Astrocyte of the spinal cord (primary cell): ENCODE measurements around the gene LHFPL6.

ENCODE experiments used
- DNase-seq: peaks from one replicate; pipeline ENCODE4 v3.0.0; 2011; ENCODE audit warnings: low read depth, low spot score
- H3K4me3 ChIP-seq: 2 replicates; pipeline ENCODE4 v1.5.1; 2011; ENCODE audit warnings: low read depth, mild to moderate bottlenecking, low read length, moderate library complexity
- in situ Hi-C: cut with HindIII; loops from 2 replicates; pipeline ENCODE4 v1.10.0; 2017; ENCODE audit warnings: low sequenced_read_pairs
- TF ChIP-seq, protein P1 (sequence below): IDR thresholded peaks from 2 replicates; pipeline ENCODE4 v1.5.1; 2012; ENCODE audit warnings: low read depth, mild to moderate bottlenecking, low read length, inconsistent platforms

LHFPL6 gene

GRCh38 chr13:39565036-39565949, 37.7 kb downstream of the LHFPL6 start:
- in situ Hi-C loops, result no loop called here
- TF ChIP-seq, protein P1, sequence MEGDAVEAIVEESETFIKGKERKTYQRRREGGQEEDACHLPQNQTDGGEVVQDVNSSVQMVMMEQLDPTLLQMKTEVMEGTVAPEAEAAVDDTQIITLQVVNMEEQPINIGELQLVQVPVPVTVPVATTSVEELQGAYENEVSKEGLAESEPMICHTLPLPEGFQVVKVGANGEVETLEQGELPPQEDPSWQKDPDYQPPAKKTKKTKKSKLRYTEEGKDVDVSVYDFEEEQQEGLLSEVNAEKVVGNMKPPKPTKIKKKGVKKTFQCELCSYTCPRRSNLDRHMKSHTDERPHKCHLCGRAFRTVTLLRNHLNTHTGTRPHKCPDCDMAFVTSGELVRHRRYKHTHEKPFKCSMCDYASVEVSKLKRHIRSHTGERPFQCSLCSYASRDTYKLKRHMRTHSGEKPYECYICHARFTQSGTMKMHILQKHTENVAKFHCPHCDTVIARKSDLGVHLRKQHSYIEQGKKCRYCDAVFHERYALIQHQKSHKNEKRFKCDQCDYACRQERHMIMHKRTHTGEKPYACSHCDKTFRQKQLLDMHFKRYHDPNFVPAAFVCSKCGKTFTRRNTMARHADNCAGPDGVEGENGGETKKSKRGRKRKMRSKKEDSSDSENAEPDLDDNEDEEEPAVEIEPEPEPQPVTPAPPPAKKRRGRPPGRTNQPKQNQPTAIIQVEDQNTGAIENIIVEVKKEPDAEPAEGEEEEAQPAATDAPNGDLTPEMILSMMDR, result no peak
- peak; percentile 88 for DNase-seq
- H3K4me3 ChIP-seq, result peak overlapping the region; percentile 3

DNA sequence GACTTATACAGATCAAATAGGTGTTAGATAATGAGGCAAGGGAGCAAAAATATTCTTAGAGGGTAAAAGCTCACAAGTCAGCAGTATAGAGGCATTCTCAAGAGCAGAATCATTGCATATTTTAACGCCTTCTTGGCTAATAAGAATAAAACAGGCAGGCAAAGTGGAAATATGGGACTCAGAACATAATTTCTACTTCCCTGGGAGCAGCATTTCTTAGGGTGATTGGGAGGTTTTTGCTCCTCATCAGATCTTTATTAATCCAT, 39.6 kb downstream of the LHFPL6 start:
- in situ Hi-C loops, result no loop called here
- TF ChIP-seq, protein P1, result no peak
- DNase-seq, result no peak
- no peak overlapping the region for H3K4me3 ChIP-seq

DNA sequence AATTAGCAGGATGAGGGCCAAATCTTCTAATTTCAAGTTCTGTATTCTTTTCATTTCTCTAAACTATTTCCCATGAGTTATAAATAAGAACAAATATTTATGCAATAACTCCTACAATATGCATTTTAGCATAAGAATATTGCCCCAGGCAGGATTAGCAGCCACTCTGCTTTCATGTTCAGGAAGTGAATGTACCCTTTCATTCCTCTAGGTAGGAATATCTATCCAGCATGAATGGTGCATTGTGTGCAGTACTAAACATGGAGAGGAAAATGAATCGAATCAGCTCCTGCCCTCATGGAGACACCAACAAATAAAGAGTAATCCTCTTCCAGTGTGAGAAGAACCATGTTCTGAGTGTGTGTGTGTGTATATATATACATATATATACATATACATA, 41.0 kb downstream of the LHFPL6 start:
- in situ Hi-C loops, result no loop called here
- TF ChIP-seq, protein P1, result no peak
- no peak for DNase-seq
- no peak overlapping the region for H3K4me3 ChIP-seq

DNA sequence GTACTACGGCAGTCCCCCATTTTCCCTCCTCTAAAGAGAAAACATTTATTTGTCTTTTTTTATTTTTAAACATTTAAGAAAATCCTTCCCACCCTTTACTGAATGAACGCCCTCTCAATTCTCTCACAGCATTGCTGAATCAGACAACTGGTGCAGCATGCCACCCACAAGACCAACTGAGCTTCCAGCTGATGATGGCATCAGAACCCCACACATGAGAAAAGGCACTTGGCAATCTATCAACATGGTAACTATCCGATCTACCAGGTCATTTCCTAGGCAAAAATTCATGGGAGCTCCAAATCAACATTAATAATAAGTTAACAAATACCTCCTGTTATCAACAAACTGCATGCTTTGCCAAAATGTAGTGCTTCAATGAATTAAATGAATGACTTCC, 43.1 kb downstream of the LHFPL6 start:
- TF ChIP-seq, protein P1, result no peak
- in situ Hi-C loops, result no loop called here
- DNase-seq, result no peak
- H3K4me3 ChIP-seq, result no peak overlapping the region

DNA sequence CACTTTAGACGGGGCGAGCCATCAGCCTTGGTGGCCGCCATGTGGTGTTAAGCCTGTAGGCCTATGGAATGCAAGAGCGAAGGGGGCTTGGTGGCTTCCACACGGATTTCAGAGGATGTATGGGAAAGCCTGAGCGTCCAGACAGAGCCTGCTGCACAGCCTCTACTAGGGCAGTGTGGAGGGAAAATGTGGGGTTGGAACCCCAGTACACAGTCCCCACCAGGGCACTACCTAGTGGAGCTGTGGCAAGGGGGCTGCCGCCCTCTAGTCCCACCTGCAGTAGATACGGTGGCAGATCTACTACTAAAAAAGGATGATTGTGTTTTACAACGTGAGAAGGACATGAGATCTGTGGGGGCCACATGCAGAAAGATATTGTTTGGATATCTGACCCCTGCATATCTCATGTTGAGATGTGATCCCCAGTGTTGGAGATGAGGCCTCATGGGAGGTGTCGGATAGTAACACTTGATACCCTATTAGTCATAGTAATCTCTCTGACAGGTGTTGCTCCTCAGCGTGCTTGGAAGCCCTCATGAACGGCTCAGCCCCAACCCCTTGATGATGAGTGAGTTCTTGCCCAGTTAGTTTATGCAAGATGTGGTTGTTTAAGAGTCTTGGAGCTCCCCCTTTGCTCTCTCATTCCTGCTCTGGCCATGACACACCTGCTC, 45.6 kb downstream of the LHFPL6 start:
- TF ChIP-seq, protein P1, result no peak
- in situ Hi-C loops, result no loop called here
- no peak overlapping the region for H3K4me3 ChIP-seq
- DNase-seq, result no peak

DNA sequence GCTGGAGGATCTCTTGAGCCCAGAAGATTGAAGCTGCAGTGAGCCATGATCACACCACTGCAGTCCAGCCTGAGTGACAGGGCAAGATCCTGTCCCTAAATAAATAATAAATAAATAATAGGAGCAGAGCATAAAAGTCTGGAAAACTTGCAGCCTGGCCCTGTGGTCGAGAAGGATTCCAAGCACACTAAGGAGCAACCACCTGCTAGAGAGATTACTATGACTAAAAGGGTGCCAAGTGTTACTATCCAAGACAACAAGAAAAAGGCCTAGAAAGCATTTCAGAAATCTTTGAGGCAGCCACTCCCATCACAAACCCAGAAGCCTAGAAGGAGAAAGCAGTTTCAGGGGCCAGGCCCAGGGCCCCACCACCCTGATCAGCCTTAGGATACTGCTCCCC, 46.1 kb downstream of the LHFPL6 start:
- no peak for DNase-seq
- TF ChIP-seq, protein P1, result no peak
- in situ Hi-C loops, result no loop called here
- H3K4me3 ChIP-seq, result no peak overlapping the region
